COR-L47 (cell line): ENCODE data around the gene ATP9A.
"Not testable (repeated sequence)": the region's sequence is repeated elsewhere in the genome, so short reads cannot be mapped to it uniquely, and the experiment has no call there.

Source experiments
- DNase-seq: peaks from one replicate; lab custom pipeline; 2025; lab: John Stamatoyannopoulos, UW

The ATP9A gene

DNA sequence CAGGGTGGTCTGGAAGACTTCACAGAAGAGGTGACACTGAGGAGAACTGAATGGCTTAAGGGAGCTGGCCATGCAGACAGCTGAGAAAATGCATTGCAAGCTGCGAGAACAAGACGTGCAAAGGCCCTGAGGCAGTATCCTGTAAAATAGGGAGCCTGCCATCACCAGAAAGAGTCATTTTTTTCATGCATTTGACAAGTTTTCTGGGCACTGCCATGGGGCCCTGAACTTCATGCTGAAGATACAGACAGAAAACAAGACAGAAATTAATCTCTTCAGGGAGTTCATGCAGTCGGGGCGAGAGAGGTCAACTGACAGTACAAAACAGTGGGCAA, 196.8 kb downstream of the ATP9A start:
- no peak for DNase-seq

DNA sequence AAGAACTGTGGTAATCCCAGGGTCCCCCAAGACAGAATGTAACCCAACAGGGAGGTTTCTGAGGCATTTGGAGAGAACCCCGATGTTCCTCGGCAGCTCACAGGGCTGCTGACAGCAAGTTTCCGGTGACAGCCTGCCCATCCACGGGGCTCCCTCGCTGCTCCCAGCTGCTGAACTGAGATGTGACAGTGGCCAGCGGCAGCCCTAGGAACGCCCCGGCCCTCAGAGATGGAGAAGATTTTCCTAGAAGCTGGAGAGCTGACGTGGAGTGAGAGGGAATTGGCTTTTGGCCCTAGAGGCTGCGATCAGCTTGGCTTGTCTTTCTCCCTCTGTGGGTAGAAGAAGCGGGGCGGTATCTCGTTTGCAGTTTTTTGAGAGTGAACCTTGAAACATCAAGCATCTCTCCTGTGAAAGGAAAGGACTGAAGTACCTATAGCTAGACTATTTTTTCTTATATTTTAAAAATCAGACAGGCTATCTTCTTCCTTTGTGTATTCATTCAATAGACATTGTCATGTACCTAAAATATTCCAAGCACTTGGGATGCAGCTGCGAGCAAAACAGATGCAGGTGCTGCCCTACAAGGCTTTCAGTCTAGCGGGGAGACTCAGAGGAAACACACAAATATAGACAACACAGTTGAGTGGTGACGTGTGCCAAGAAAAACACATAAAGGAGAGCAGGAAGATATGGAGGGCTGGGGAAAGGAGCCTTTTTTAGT, 197.3 kb downstream of the ATP9A start:
- DNase-seq: no peak

DNA sequence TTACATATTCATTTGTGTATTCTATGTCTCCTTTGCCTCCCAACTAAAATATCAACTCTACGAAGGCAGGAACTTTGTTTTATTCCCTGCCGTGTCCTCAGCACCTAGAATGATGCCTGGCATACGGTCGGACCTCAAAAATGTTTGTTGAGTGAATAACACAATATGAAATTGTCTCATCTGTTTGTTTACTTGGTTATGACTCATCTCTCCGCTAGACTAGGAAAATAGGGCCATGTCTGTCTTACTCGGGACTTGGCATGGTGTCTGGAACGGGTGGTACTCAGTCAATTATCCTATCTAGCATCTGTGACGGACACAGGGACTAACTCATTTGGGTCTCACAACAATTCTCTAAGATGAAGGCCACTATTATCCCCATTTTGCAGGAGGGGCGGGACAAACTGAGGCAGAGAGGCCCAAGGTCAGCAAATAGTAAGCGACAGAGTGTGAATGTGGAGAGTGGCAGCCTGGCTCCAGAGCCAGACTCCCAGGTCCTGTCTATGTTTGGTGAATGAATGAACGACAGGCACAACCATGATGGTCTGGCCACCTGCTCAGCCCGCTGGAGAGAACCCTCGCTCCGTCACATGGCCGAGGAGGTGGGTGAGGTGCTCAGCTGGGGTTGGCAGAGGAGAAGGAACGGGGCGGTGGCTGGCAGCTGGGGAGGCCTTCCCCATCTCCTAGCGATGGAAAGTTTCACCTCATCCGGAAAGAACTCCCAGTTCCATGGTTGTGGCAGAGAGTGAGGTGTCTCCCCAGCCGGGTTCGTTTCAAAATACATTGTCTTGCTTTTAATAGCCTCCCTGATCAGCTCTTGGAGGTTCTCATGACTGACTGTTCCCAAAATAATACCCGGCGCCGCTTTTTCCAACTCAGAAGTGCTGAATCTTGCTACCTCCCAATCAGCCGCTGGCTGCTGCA, 198.1 kb downstream of the ATP9A start:
- no peak for DNase-seq

DNA sequence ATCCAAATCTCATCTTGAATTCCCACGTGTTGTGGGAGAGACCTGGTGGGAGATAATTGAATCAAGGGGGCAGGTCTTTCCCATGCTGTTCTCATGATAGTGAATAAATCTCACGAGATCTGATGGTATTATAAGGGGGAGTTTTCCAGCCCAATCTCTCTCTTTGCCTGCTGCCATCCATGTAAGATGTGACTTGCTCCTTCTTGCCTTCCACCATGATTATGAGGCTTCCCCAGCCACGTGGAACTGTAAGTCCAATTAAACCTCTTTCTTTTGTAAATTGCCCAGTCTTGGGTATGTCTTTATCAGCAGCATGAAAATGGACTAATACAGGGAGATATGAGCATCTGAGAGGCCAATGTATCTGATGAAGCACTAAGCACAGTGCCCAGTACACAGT, 199.7 kb downstream of the ATP9A start:
- DNase-seq: not testable (repeated sequence)

DNA sequence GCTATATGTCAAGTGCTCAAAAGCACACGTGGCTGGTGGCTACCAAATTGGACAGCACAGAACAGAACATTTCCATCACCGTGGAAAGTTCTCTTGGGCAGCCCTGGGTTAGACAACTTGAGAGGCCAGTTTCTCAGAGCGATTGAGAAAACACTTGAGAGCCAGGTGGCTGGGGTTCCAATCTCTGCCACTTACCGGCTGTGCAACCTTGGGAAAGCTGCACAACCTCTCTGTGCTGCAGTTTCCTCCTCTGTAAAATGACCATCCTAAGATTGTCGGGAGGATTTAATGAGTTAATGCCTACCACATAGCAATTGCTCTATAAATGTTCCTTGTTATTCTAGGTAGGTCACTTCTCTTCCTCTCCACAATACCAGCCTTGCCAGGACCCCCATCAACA, 200.6 kb downstream of the ATP9A start:
- no peak for DNase-seq

DNA sequence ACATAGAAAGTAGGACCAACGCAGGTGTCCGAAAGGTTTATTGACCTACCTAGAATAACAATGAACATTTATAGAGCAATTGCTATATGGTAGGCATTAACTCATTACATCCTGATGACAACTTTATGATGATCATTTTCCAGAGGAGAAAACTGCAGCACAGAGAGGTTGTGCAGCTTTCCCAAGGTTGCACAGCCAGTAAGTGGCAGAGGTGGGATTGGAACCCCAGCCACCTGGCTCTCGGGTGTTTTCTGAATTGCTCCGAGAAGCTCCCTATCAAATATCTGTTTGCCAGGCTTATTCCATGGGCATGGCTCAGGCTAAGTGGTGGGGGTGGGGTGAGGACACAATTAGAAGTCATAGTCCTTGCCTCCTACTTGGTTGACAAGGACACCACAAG, 201.6 kb downstream of the ATP9A start:
- DNase-seq: no peak

DNA sequence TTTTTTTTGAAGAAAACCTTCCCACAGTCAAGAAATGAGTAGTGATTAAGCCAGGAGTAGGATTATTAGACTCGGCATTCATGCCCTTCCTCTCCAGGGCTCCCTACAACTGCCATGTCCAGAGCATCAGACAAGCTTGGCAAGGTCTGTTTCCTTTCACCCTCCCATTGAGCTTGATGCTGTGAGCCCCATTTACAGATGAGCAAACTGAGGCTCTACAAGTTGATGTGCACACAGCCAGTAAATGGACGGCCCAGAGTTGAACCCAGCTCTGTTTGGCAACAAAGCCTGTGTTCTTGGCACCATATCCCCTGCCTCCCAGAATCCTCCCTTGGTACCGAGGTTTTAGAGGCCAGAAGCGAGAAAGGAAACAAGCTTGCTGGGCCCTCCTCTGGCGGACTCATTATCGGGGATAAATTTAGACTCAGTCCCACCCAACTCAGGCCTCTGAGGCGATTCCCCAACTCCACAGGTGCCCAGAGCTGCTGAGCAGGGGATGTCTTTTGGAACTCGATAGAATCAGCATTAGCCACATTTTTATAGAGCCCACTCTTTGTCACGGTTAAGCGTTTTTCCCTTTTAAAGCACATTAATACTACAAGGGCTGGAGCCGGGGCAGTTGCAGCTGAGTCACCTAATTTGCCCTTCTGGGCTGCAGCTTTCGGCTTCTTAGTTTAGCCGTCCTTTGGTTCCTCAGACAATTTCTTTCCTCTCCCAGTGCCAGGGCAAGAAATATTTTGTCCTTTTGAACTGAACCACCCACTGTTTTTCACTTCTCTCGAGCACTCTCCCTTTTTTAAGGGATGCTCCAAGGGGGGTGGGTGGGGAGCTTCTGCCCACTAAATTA, 202.7 kb downstream of the ATP9A start:
- no peak for DNase-seq

DNA sequence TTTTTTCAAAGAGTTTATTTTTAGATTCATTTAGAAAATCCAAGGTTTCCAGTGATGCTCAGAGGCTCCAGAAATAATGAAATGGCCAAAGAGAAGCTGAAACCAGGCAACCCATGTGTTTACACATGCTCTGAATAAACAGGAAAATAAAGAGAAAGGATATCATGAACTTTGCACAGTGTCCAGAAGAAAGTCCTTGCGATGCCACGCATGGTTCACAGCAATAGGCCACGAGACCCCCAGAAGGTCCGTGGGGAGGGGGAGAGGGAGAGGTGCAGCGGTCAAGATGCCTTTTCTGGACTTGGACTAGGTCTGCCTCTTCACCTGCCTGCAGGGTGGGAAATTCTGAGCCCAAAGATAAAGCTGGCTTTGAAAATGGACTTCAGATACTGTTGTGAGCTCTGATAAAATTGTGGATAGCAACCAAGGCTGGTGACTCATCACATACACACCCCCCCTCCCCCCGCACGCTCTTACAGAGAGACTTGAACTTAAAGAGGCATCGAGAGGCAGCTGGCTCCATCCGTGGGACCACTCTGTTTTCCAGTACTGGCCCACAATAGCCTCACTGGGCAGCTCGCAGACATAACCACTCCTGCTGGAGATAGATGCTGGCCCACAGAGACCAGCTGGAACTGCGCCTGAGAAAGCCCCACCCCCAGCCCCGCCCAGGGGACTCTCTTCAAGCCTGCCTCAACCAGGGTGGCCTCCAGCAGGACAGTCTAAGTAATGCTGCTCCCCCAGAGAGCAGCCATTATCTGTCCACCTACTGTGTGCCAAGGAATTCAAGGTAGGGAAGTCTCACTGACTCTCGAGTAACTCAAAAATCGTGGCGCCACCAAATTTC, 204.5 kb downstream of the ATP9A start:
- DNase-seq: no peak

DNA sequence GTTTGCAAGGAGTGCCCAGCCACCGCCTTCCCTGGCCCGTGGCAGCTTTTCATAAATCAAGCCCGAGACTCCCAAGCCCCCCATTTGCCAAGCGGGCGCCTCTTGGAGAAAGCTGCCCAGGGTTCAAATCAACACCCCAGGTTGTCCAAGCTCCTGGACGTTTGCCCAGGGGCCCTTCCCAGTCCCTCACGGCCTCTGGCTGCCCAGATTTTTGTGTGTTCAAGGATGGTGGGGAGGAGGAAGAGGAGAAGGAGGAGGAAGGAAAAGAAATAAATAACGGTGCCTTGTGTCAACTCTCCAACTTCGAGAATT, 205.1 kb downstream of the ATP9A start:
- no peak for DNase-seq

DNA sequence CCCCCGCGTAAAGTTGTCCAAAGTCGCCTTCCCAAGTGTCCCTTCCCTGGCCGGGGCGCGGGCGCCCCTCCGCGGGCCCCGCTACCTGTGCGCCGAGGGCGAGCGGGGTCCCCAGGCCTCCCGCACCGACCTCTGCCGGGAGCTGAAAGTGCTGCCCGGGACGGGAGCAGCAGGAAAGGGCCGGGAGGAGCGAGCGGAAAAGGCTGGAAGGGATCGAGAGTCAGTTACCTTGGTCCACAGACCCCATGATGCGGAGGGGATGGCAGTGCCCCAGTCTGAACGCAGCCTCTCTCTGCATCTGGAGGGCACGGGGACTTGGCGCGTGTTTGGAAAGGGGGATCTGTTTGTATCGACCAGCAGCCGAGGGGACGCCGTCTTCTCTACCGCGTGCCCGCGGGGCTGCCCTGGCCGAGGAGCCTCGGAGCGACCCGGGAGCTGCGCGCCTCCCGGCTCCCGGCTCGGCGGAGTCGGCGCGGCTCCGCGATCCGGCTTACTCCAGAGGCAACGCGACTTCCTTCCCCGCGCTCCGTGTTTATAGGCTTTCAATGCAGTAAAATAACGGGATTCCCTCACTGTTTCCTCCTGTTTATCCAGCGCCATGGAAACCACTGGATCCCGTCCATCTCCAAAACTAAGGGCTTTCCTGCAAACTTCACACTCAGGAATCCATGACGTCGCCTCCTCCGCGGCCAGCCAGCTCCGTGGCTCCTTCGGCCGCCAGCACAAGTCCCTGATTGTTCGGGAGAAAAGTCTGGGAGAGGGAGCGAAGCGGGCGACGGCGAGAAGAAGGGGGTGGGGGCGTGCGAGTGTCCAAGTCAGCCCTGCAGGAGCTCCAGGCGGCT, 205.6 kb downstream of the ATP9A start:
- peak; percentile 31 for DNase-seq

DNA sequence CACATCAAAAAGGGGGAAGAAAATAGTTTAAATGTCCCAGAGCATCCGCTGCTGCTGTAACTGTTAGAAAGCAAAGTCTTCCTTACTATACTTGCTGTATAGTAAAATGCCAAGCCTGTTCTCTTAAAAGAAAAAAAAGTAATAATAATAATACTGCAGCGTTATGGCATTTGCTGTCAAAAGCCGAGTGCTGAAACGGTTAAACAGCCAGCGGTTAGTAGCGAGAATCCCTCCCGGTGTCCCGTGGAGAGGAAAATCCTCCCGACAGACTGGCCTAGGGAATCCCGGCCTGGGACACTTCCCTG, 206.2 kb downstream of the ATP9A start:
- DNase-seq: no peak

DNA sequence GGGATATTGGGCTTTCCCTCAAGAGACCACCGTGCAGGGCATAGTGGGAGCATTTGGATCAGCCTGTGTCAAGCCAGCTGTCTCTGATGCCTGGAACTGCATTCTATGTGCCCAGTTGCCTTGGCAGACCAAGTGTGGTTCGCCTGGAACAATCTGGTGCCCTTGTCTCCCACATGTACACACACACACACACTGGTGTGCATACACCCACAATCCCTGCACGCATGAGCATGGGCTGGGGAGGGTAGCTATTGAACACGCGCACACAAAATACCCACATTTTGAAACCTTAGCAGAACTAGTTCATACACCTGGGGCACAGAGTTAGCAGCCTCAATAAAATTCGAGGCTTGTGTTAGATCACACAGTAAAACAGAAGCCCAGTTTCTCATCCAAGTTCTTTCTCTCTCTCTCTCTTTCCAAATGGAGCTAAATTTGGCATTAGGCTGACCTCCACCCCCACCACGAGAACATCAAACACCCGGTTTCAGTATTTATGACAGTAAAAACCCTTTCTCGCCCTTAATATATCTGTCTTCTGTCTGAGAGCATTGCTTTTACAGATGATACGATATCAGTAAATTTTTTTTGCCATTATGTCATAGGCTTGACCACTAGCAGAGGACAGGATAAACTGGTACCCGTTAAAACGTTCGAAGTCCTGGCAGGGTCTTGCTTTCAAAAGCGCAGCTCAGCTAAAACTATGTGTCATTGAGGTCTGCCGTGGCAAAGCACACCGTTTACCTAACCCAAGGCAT, 207.5 kb downstream of the ATP9A start:
- no peak for DNase-seq

DNA sequence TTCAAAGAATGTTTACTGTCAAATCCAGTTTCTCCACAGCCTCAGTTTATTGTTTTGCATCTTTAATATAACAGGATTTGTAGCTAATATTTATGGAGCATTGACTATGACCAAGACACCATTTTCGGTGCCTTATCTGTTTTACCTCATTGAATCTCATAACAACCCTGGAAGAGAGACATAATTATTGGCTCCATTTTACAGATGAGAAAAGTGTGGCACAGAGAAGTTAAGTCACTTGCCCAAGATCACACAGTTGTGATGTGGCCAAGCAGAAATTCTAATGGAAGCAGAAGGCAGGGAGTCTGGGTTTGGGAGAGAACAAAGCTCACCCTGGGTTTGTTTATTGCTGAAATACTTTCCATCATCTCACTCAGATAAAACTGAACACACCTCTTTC, 208.1 kb downstream of the ATP9A start:
- no peak for DNase-seq

DNA sequence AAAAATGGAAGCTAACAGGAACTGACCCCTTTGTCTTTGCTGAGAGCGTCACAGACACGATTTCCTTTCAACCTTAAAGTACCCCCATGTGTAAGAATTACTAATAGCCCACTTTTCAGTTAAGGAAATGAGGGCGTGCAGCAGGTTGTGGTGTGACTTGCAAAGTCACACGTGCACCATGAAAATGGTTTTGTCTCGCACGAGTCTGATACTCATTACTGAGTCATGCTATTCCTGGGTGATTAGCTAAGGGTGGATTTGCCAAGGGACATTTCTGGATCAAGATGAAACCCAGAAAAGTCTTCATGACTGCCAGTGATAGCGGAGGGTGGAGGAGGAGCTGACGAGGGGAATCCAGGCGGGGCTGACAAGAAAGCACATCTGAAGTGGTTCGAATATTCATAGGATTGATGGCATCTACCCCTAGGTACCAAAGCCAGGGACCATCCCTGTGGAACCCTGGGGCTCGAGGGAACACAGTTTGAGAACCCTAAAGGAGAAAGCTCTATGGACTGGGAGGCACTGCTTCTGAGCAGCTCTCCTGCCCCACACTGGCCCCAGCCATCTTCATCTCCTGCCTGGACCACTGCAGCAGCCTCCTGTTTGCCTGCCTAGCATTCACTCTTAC, 213.5 kb downstream of the ATP9A start:
- DNase-seq: no peak

DNA sequence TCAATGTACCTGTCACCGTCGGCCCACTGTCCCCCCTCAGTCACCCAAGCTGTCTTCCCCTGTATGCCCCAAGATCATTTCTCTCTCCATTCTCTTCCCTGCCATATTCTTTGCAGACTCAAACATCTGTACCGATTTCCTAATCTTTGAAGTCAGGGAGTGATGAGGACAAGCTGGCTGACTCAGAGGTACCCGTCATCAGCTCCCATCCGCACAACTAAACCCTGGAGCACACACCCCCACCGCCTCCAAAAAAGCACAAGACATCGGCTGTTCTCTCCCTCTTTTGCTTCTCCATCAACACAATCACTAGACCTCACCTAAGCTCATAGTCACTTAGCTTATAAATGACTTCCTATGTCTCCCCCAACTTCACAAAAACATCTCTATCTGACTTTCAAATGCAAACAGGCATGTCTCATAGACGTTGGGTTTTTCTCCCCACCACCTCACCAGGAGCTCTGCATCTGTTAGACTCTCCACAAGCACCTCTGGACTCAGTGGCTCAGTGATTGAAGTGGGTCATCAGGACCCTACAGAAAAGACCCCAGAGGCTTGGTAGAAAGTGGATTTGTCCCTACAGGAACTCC, 214.2 kb downstream of the ATP9A start:
- no peak for DNase-seq

DNA sequence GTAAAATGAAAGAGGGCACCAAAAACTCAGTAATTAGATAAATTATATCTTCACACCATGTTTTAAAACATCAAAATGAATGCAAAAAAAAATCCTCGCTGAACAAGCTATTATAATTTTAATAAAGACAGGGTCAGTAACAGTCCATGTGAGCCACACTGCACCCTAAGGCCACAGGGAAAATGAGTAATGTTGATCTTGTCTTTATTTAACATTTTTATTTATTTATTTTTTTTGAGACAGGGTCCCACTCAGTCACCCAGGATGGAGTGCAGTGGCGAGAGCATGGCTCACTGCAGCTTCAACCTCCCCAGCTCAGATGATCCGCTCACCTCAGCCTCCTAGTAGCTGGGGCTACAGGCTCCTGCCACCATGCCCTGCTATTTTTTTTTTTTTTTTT, 217.0 kb downstream of the ATP9A start:
- no peak for DNase-seq

DNA sequence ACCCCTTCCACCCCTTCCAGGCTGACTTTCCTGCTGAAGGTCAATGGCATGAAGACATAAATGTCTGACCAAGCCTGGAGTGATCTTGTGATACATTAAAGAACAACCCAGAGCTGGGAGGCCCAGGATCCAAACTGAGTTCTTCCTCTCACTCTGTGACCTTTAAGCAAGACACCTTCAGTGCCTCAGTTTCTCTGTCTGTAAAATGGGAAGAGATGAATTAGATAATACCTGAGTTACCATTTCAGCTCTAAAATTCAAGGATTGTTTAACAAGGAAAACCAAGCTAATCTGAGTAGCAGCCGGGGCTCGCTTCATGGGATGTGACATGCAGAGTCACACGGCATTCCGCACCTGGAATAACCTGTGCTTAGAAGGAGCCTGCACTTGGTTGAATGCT, 218.7 kb downstream of the ATP9A start:
- DNase-seq: no peak

DNA sequence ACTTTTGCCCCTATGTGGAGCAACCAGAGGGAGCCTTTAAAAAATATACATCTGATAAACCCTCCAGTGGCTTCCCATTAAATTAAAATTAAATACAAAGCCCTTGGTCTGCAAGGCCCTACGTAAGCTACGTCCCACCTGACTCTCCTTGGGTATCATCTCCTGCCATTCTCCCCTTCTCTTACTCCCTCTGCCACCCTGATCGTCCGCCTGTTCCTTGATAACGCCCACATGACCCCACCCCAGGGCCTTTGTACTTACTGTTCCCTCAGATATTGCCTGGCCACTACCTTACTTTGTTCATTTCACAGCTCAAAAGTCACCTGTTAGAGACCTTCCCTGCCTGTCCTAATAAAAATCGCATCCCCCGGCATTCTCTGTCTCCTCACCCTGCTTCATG, 220.2 kb downstream of the ATP9A start:
- DNase-seq: no peak
